ENCODE data around the gene COG1.
"Not testable (repeated sequence)": the region's sequence is repeated elsewhere in the genome, so short reads cannot be mapped to it uniquely, and the experiment has no call there.

Gene COG1, protein sequence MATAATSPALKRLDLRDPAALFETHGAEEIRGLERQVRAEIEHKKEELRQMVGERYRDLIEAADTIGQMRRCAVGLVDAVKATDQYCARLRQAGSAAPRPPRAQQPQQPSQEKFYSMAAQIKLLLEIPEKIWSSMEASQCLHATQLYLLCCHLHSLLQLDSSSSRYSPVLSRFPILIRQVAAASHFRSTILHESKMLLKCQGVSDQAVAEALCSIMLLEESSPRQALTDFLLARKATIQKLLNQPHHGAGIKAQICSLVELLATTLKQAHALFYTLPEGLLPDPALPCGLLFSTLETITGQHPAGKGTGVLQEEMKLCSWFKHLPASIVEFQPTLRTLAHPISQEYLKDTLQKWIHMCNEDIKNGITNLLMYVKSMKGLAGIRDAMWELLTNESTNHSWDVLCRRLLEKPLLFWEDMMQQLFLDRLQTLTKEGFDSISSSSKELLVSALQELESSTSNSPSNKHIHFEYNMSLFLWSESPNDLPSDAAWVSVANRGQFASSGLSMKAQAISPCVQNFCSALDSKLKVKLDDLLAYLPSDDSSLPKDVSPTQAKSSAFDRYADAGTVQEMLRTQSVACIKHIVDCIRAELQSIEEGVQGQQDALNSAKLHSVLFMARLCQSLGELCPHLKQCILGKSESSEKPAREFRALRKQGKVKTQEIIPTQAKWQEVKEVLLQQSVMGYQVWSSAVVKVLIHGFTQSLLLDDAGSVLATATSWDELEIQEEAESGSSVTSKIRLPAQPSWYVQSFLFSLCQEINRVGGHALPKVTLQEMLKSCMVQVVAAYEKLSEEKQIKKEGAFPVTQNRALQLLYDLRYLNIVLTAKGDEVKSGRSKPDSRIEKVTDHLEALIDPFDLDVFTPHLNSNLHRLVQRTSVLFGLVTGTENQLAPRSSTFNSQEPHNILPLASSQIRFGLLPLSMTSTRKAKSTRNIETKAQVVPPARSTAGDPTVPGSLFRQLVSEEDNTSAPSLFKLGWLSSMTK
- 20.2 to 43.9 reads per million in 2 experiments for total RNA-seq

DNA sequence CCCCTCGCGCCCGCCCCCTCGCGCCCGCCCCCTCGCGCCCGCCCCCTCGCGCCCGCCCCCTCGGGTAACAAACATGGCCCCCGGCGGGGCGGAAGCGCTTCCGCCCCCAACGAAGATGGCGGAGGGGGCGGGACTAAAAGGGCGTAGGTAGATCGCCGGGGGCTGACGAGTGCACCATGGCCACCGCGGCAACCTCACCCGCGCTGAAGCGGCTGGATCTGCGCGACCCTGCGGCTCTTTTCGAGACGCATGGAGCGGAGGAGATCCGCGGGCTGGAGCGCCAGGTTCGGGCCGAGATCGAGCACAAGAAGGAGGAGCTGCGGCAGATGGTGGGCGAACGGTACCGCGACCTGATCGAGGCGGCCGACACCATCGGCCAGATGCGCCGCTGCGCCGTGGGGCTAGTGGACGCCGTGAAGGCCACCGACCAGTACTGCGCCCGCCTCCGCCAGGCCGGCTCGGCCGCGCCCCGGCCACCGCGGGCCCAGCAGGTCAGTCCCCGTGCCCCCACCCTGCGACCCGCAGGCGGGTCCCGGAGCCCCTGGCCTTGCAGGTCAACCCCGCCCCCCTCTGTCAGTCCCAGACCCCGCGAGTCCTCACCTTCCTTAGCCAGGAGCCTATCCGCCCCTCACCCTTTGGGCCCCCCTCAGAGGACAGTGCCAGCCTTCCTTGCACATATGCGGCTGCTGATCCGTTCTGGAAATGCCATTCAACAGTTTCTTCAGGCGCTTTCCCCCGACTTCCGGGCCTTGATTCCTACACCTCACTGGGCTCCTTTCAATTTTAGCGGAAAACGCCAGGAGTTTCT lies at the start of gene COG1:
COG1 (plus strand) TSS at position 162 of the 808 bp plus-strand sequence; CDS start at position 177, 15 bp downstream.
- DNase-seq (ENCODE audit: low read depth) = peak; percentile 78

DNA sequence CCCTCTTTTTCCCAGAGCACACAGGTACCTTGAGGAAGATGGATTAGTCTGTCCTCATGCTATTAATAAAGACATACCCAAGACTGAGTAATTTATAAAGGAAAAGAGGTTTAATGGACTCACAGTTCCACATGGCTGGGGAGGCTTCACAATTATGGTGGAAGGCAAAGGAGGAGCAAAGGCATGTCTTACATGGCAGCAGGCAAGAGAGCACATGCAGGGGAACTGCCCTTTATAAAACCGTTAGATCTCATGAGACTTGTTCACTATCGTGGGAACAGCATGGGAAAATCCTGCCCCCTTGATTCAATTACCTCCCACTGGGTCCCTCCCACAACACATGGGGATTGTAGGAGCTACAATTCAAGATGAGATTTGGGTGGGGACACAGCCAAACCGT lies 48.6 kb upstream of the COG1 start:
- not testable (repeated sequence) for DNase-seq (ENCODE audit: low read depth)

DNA sequence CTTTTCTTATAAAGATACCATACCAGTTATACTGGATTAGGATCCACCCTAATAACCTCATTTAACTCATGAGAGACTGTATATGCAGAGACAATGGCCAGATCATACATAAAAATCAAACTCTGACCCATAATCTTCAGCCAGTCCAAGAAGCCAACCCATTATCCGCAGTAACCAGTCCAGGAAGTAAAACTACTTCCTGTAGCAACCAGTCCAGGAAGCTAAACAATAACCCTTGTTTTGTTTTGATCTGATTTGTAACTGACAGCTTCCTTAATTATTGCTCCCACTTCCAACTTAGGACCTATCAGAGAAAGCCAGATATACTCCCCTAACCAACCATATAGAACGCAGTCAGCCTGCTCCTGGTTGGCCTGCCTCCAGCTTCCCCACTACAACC lies 47.2 kb upstream of the COG1 start:
- DNase-seq (ENCODE audit: low read depth) = no peak

- DNase-seq (ENCODE audit: low read depth) = not testable (repeated sequence)
Measured at GRCh38 chr17:73147791-73148190, 45.1 kb upstream of the COG1 start.

DNA sequence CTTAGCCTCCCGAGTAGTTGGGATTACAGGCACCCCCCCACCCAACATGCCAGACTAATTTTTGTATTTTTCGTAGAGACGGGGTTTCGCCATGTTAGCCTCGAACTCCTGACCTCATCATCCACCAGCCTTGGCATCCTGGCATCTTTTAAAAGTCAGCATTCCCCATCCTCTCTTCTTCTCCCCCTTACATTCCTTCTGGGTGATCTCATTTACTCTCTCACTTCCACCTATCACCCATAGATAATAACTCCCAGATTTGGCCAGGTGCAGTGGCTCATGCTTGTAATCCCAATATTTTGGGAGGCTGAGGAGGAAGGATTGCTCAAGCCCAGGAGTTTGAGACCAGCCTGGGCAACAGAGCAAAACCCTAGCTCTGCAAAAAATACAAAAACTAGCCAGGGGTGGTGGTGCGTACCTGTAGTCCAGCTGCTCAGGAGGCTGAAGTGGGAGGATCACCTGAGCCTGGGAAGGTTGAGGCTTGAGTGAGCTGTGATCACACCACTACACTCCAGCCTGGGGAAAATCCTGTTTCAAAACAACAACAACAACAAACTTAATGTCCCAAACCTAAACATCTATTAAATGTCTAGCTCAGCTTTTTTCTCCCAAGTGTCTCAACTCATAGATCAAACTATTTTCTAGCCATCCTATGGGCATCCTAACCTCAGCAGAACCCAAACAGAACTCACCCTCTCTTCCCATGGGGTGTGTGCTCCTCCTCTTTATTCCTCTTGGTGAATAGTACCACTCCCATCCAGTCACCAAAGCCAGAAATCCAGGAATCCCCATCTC lies 44.1 kb upstream of the COG1 start:
- DNase-seq (ENCODE audit: low read depth) = no peak

DNA sequence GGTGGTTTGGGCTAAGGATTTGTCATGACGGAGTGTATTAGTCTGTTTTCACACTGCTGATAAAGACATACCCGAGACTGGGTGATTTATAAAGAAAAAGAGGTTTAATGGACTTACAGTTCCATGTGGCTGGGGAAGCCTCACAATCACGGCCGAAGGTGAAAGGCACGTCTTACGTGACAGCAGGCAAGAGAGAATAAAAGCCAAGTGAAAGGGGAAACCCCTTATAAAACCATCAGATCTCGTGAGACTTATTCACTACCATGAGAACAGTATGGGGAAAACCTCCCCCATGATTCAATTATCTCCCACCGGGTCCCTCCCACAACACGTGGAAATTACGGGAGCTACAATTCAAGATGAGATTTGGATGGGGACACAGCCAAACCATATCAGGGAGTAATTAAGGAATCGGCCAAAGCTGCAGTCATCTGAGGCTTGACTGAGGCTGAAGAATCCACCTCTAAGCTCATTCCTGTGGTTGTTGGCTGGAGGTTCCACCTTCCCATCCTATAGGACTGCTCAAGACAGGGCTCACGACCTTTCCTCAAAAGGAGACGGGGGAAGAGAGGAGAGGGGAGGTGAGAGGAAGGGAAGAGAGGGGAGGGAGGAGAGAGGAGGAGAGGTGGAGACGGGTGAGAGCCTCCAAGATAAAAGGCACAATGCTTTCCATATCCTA lies 42.1 kb upstream of the COG1 start:
- DNase-seq (ENCODE audit: low read depth) = not testable (repeated sequence)

DNA sequence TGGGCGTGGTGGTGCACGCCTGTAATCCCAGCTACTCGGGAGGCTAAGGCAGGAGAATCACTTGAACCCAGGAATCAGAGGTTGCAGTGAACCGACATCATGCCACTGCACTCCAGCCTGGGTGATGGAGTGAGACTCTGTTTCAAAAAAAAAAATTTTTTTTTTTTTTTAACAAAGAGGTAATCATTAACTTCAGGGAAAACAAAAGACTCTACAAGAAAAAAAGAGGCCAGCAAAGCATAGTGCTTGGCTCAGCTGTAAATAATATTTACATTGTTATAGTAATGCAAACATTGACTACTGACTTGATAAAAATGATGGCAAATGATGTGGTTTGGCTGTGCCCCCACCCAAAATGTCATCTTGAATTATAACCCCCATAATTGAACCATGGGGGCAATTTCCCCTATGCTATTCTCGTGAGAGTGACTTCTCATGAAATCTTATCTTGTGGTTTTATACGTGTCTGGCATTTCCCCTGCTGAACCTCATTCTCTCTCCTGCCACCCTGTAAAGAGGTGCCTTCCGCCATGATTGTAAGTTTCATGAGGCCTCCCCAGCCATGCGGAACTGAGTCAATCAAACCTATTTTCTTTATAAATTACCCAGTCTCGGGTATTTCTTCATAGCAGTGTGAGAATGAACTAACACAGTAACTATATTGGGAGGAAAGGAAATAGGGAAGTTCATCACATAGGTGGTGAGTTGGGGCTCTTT lies 40.8 kb upstream of the COG1 start:
- DNase-seq (ENCODE audit: low read depth) = no peak

DNA sequence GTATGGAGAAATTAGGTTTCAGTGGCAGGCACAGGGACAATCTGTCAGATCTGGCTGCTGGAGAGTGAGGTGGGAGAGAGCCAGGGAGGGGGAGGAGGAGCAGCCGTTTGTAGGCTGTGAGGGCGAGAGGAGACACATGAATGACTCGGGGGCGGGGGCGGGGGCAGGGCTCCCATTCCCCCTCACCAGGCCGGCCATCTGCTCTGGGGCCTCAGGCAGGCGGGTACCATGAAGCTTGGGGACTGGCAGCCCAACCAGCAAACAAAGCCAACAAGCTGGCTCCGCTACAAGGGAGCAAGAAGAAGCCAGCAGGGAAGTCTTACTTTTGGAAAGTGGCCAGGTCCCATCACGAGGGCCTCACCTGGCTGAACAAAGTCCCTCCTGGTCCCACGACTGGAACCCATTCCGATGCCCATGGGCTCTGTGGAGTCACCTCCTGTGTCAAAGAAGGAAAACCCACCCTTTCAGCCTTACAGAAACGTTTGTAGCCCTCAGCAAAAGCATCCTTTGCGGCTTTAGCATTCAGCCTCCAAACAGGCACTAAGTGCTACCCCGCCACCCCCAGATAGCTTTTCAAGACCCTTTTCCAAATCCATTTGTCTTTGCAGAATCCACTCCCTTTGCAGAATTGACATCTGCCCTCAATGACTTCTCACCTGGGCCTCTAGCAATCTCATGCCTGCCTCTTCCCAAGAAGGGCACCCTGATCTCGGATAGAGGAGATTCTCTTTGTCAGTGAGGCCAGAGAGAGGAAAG lies 37.3 kb upstream of the COG1 start:
- DNase-seq (ENCODE audit: low read depth) = no peak

- DNase-seq (ENCODE audit: low read depth) = peak; percentile 22
Measured at GRCh38 chr17:73156166-73156840, 36.6 kb upstream of the COG1 start.

GRCh38 chr17:73156887-73157520 lies 35.9 kb upstream of the COG1 start:
- DNase-seq (ENCODE audit: low read depth) = no peak

DNA sequence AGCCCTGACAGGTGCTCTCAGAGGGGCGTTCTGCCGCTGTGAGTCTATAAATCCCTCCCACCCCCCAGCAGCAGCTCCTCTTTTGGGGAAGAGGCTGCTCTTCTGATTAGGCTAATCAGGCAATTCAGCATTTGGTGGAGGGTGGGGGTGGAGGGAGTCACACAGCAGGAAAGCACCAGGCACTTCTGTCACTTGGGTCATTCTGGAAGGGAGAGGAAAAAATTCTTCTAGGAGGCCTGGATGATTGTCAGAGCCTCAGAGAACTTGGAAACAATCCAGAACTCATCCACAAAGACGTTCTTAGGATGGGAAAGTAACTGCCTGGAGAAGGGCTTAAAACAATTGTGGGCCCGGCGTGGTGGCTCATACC lies 35.3 kb upstream of the COG1 start:
- no peak for DNase-seq (ENCODE audit: low read depth)

DNA sequence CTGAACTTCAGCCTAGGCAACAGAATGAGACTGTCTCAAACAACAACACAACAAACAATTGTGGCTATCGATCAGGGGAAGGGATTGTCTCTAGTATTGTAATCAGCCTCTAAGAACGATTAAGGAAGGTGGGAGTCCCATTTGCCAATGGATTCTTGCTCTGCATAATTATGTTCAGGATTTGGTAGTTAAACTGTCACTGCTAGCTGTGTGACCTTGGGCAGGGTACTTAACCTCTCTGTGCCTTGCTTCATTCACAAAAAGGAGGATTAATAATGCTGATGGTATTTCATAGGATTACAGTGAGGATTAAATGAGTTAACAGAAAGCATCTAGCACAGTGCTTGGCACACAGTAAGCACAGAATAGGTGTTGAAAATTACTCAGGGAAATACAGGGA lies 34.7 kb upstream of the COG1 start:
- no peak for DNase-seq (ENCODE audit: low read depth)

- DNase-seq (ENCODE audit: low read depth) = no peak
Measured at GRCh38 chr17:73160980-73161630, 31.8 kb upstream of the COG1 start.

- no peak for DNase-seq (ENCODE audit: low read depth)
Measured at GRCh38 chr17:73163043-73163442, 29.8 kb upstream of the COG1 start.

DNA sequence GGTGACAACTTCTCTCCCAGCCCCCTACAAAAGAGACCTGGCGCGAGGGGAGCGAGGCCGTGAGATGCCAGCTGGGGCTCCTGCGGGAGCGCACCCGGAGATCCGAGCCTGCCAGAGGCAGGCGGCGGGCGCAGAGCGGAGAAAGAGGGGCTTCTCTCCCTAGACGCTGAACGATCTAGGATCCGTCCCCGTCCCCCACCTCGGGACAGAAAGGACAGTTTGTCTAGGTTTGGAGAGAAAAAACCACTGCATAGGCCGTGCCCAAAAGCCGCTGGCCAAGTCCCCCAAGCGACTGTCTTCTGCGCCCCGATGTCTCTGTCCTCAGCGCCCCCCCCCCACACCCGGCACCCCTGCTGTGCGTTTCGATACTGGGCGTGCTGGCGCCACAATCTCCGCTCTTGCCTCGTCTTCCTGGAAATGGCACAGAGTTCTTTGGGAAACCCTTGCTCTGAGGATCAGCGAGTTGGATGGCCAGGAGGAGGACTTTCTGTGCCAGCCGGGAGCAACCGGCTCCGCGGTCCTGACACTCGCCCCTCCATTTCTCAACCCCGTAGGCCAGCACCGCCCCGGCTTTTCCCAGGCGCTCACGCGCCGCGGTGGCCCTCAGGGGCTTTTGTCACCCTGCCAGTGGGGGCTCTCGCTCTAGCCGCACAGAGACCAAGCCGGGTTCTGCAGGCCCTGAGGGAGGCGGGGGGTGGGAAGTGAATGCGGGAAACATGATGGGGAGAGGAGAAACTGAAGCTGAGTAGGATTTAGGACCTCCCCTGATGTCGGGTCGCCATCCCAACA lies 27.0 kb upstream of the COG1 start:
- no peak for DNase-seq (ENCODE audit: low read depth)

- no peak for DNase-seq (ENCODE audit: low read depth)
Measured at GRCh38 chr17:73166731-73167581, 25.9 kb upstream of the COG1 start.

Measured in T follicular helper cell (primary cell).